GM12865 (cell line): ENCODE measurements around the gene PLSCR3.

Source experiments
- DNase-seq: peaks from one replicate; pipeline ENCODE4 v3.0.0; 2010; ENCODE audit warnings: low read depth
- H3K4me3 ChIP-seq: 2 replicates; pipeline ENCODE4 v1.5.1; 2011; ENCODE audit warnings: mild to moderate bottlenecking, low read depth, low read length, control low read depth
- CTCF ChIP-seq: IDR thresholded peaks from 2 replicates; pipeline ENCODE4 v1.5.1; 2011; ENCODE audit warnings: low read length, control low read depth, low read depth, inconsistent platforms; ENCODE audit not compliant: insufficient read depth; ENCODE audit errors: missing control alignments

Gene PLSCR3

GRCh38 chr17:7356756-7357155 lies 37.6 kb downstream of the PLSCR3 start:
- DNase-seq, result no peak
- no peak for TF ChIP-seq CTCF
- no peak overlapping the region for H3K4me3 ChIP-seq

GRCh38 chr17:7356072-7356549 lies 38.2 kb downstream of the PLSCR3 start:
- peak; percentile 91 for DNase-seq
- peak; percentile 99 for TF ChIP-seq CTCF
- no peak overlapping the region for H3K4me3 ChIP-seq

GRCh38 chr17:7355573-7355972 lies 38.8 kb downstream of the PLSCR3 start:
- TF ChIP-seq CTCF, result no peak
- no peak for DNase-seq
- H3K4me3 ChIP-seq, result no peak overlapping the region

GRCh38 chr17:7355053-7355452 lies 39.3 kb downstream of the PLSCR3 start, which contains the start of gene TMEM95:
TMEM95 (plus strand) TSS chr17:7355156; CDS start chr17:7355205, 49 bp downstream.
- no peak for DNase-seq
- no peak within 1 kb of the TSS for H3K4me3 ChIP-seq
- no peak for TF ChIP-seq CTCF

- TF ChIP-seq CTCF, result no peak
- DNase-seq, result peak; percentile 64
Observed at GRCh38 chr17:7354262-7354843, 40.0 kb downstream of the PLSCR3 start.

GRCh38 chr17:7352910-7353635 lies 41.3 kb downstream of the PLSCR3 start:
- no peak for DNase-seq

More at GRCh38 chr17:7354262-7354843, 40.0 kb downstream of the PLSCR3 start:
- H3K4me3 ChIP-seq, result no peak overlapping the region

More at GRCh38 chr17:7352910-7353635, 41.3 kb downstream of the PLSCR3 start:
- TF ChIP-seq CTCF, result no peak
- H3K4me3 ChIP-seq, result peak overlapping the region; percentile 73
